Gastrocnemius medialis (tissue), 4 donors: Measurements from ENCODE around the gene SLC15A4. TPM values are rescaled to one million over a fixed set of nuclear protein-coding genes. Genes with fewer than 3 reads are reported as not detected.
"Not testable (repeated sequence)": the region's sequence is repeated elsewhere in the genome, so short reads cannot be mapped to it uniquely, and the experiment has no call there.

ENCODE experiments used
- ATAC-seq, 2 donors: fragments of 150-250 bp; one replicate each; pipeline ENCODE4 v1.9.1; 2016
- DNase-seq, 2 donors: peaks; one replicate each; pipeline ENCODE4 v3.0.0-alpha.2; 2019
- H3K27ac ChIP-seq, 4 donors: fragments of 200-600 bp; sonication (generic); 1 replicate in 1 of 4; 2 replicates in 3 of 4; pipeline ENCODE4 v1.5.1; 2016 to 2018; ENCODE audit warnings: mild to moderate bottlenecking in 2 of 4, moderate library complexity in 1 of 4
- H3K27me3 ChIP-seq, 3 donors: fragments of 200-600 bp; sonication (generic) in 2 of 3; 1 replicate in 1 of 3; 2 replicates in 2 of 3; pipeline versions ENCODE4 v1.5.1 to v1.6.0; 2016 to 2019; ENCODE audit warnings: mild to moderate bottlenecking in 1 of 3, moderate library complexity in 1 of 3
- H3K36me3 ChIP-seq, 2 donors: fragments of 200-600 bp; sonication (generic) in 1 of 2; one replicate each; pipeline ENCODE4 v1.5.1; 2017 to 2018
- H3K4me1 ChIP-seq, 2 donors: fragments of 200-600 bp; sonication (generic) in 1 of 2; one replicate each; pipeline ENCODE4 v1.5.1; 2016 to 2017; ENCODE audit warnings: mild to moderate bottlenecking in 2 of 2
- H3K4me3 ChIP-seq, 4 donors: fragments of 200-600 bp; sonication (generic) in 3 of 4; 1 replicate in 1 of 4; 2 replicates in 3 of 4; pipeline ENCODE4 v1.5.1; 2016 to 2019; ENCODE audit warnings: mild to moderate bottlenecking in 2 of 4
- H3K9me3 ChIP-seq, 3 donors: fragments of 200-600 bp; sonication (generic) in 2 of 3; 1 replicate in 1 of 3; 2 replicates in 2 of 3; pipeline ENCODE4 v1.5.1; 2016 to 2019
- POLR2A ChIP-seq, 2 donors: fragments of 450-650 bp; IDR thresholded peaks; one replicate each; pipeline ENCODE4 v1.6.1; 2017; ENCODE audit warnings: antibody characterized with exemption in 2 of 2, mild to moderate bottlenecking in 2 of 2, moderate library complexity in 2 of 2
- in situ Hi-C, 4 donors: fragments of 200-750 bp; cut with MboI; loops; one replicate each; pipeline versions ENCODE4 v1.15.0 to v1.8.0; 2017; ENCODE audit warnings: low sequenced_read_pairs in 4 of 4
- intact Hi-C: fragments of 100-400 bp; cut with DNase I; formaldehyde crosslinking; loops from one replicate; pipeline ENCODE4 v1.15.1; 2023; ENCODE audit warnings: low total_unique reads
- total RNA-seq, 4 donors: library from RNA; depleted of rRNA; stranded (reverse); fragments of >200 nt; gene quantifications; one replicate each; pipeline versions ENCODE4 v1.1.0 to v1.2.3, GENCODE V29; 2016
- TF ChIP-seq, protein P1 (sequence below), 5 experiments: fragments of 450-650 bp in 3 of 5; fragments of 200-600 bp in 2 of 5; sonication (generic) in 2 of 5; IDR thresholded peaks in 4 of 5; conservative IDR thresholded peaks in 1 of 5; 1 replicate in 4 of 5; 2 replicates in 1 of 5; pipeline ENCODE4 v1.5.1; 2016 to 2019; ENCODE audit warnings: antibody characterized with exemption in 5 of 5, mild to moderate bottlenecking in 3 of 5, moderate library complexity in 3 of 5

Gene SLC15A4
- total RNA-seq, 4 donors from 2014 or later = 59.8 to 122 (median 79.1) TPM

- intact Hi-C loops (no loop called here), in situ Hi-C loops (no loop called here)
- no peaks in the 10 kb centered on the region for H3K36me3 ChIP-seq
- no peak overlapping the region for H3K4me3 ChIP-seq
- DNase-seq (no peak), ATAC-seq (no peak)
- no peaks in the 10 kb centered on the region for H3K9me3 ChIP-seq
- no peak overlapping the region for H3K27ac ChIP-seq
- H3K4me1 ChIP-seq = no peaks in the 10 kb centered on the region
- TF ChIP-seq, protein P1, sequence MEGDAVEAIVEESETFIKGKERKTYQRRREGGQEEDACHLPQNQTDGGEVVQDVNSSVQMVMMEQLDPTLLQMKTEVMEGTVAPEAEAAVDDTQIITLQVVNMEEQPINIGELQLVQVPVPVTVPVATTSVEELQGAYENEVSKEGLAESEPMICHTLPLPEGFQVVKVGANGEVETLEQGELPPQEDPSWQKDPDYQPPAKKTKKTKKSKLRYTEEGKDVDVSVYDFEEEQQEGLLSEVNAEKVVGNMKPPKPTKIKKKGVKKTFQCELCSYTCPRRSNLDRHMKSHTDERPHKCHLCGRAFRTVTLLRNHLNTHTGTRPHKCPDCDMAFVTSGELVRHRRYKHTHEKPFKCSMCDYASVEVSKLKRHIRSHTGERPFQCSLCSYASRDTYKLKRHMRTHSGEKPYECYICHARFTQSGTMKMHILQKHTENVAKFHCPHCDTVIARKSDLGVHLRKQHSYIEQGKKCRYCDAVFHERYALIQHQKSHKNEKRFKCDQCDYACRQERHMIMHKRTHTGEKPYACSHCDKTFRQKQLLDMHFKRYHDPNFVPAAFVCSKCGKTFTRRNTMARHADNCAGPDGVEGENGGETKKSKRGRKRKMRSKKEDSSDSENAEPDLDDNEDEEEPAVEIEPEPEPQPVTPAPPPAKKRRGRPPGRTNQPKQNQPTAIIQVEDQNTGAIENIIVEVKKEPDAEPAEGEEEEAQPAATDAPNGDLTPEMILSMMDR (IDR thresholded peaks at IDR 0.05 in 4 of 5, conservative IDR thresholded peaks at IDR 0.05 in 1 of 5) = no peak
- no peak for TF ChIP-seq POLR2A (IDR thresholded peaks at IDR 0.05)
- H3K27me3 ChIP-seq = no peaks in the 10 kb centered on the region
These were observed 24.6 kb upstream of the SLC15A4 start for GRCh38 chr12:128848371-128848770.

GRCh38 chr12:128846671-128847070 lies 22.9 kb upstream of the SLC15A4 start:
- H3K27ac ChIP-seq, H3K4me3 ChIP-seq, H3K9me3 ChIP-seq, H3K4me1 ChIP-seq, in situ Hi-C loops, DNase-seq, H3K27me3 ChIP-seq, H3K36me3 ChIP-seq, ATAC-seq, intact Hi-C loops: not testable (repeated sequence)

DNA sequence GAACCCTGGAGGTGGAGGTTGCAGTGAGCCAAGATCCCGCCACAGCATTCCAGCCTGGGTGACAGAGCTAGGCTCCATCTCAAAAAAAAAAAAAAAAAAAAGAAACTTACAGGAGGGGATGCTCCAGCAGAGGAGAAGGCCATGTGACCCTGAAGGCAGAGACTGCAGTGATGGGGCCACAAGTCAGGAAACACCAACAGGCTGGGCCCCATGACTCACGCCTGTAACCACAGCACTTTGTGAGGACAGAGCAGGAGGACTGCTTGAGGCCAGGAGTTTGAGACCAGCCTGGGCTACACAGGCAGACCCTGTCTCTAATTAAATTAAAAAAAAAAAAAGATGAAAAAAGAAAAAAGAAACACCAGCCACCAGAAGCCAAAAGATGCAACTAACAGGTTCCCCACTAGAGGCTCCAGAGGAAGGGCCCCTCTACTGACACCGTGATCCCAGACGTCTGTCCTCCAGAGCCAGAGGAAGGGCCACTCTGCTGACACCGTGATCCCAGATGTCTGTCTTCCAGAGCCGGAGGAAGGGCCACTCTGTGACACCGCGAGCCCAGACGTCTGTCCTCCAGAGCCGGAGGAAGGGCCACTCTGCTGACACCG lies 20.4 kb upstream of the SLC15A4 start:
- no peaks in the 10 kb centered on the region for H3K36me3 ChIP-seq
- no peak for DNase-seq
- no peak overlapping the region for H3K4me3 ChIP-seq
- intact Hi-C loops = no loop called here
- ATAC-seq = no peak
- TF ChIP-seq POLR2A (IDR thresholded peaks at IDR 0.05) = no peak
- TF ChIP-seq, protein P1 (IDR thresholded peaks at IDR 0.05 in 4 of 5, conservative IDR thresholded peaks at IDR 0.05 in 1 of 5) = no peak
- H3K27me3 ChIP-seq = no peaks in the 10 kb centered on the region
- H3K27ac ChIP-seq = no peak overlapping the region
- in situ Hi-C loops = no loop called here
- H3K4me1 ChIP-seq = no peaks in the 10 kb centered on the region
- H3K9me3 ChIP-seq = no peaks in the 10 kb centered on the region

- ATAC-seq (no peak), DNase-seq (no peak)
- intact Hi-C loops (no loop called here), in situ Hi-C loops (no loop called here)
- Histone ChIP-seq H3K27ac (no peak overlapping the region), H3K36me3 (no peaks in the 10 kb centered on the region), H3K27me3 (no peaks in the 10 kb centered on the region), H3K4me1 (no peaks in the 10 kb centered on the region), H3K4me3 (no peak overlapping the region), H3K9me3 (no peaks in the 10 kb centered on the region)
- TF ChIP-seq POLR2A (IDR thresholded peaks at IDR 0.05) = no peak
- TF ChIP-seq, protein P1 (IDR thresholded peaks at IDR 0.05 in 4 of 5, conservative IDR thresholded peaks at IDR 0.05 in 1 of 5) = no peak
These were observed 19.8 kb upstream of the SLC15A4 start for GRCh38 chr12:128843538-128843937.

- DNase-seq (no peak), ATAC-seq (no peak)
- H3K9me3 ChIP-seq = no peaks in the 10 kb centered on the region
- H3K36me3 ChIP-seq = no peaks in the 10 kb centered on the region
- H3K27me3 ChIP-seq = no peaks in the 10 kb centered on the region
- H3K4me3 ChIP-seq = no peak overlapping the region
- H3K4me1 ChIP-seq = no peaks in the 10 kb centered on the region
- no peak overlapping the region for H3K27ac ChIP-seq
- in situ Hi-C loops (no loop called here), intact Hi-C loops (no loop called here)
- no peak for TF ChIP-seq POLR2A (IDR thresholded peaks at IDR 0.05)
- TF ChIP-seq, protein P1 (IDR thresholded peaks at IDR 0.05 in 4 of 5, conservative IDR thresholded peaks at IDR 0.05 in 1 of 5) = no peak
These were observed 18.8 kb upstream of the SLC15A4 start for GRCh38 chr12:128842579-128842978.
